Peyer's patch (tissue), 4 donors: Measurements from ENCODE around the gene AIMP1.

Source experiments
- CTCF ChIP-seq, 6 experiments: fragments of 450-650 bp in 4 of 6; fragments of 200-600 bp in 2 of 6; sonication (generic) in 1 of 6; IDR thresholded peaks; one replicate each; pipeline ENCODE4 v1.5.1; 2017 to 2019; ENCODE audit warnings: antibody characterized with exemption in 6 of 6, mild to moderate bottlenecking in 3 of 6, moderate library complexity in 1 of 6
- POLR2A ChIP-seq, 2 donors: fragments of 450-650 bp; IDR thresholded peaks; one replicate each; pipeline ENCODE4 v1.5.1; 2017; ENCODE audit warnings: antibody characterized with exemption in 2 of 2, mild to moderate bottlenecking in 2 of 2, moderate library complexity in 2 of 2

GRCh38 chr4:106366026-106366425 lies 49.7 kb downstream of the AIMP1 start:
- TF ChIP-seq POLR2A (IDR thresholded peaks at IDR 0.05) (no peak), CTCF (IDR thresholded peaks at IDR 0.05) (no peak)
